Measurements from ENCODE around the gene ALG12. TPM values are rescaled to one million over a fixed set of nuclear protein-coding genes. Genes with fewer than 3 reads are reported as not detected.

The ALG12 gene
- total RNA-seq: 10 to 100 TPM; 17.2 to 22.7 (median 19.2) TPM
- 11.5 TPM for total RNA-seq (2013)

DNA sequence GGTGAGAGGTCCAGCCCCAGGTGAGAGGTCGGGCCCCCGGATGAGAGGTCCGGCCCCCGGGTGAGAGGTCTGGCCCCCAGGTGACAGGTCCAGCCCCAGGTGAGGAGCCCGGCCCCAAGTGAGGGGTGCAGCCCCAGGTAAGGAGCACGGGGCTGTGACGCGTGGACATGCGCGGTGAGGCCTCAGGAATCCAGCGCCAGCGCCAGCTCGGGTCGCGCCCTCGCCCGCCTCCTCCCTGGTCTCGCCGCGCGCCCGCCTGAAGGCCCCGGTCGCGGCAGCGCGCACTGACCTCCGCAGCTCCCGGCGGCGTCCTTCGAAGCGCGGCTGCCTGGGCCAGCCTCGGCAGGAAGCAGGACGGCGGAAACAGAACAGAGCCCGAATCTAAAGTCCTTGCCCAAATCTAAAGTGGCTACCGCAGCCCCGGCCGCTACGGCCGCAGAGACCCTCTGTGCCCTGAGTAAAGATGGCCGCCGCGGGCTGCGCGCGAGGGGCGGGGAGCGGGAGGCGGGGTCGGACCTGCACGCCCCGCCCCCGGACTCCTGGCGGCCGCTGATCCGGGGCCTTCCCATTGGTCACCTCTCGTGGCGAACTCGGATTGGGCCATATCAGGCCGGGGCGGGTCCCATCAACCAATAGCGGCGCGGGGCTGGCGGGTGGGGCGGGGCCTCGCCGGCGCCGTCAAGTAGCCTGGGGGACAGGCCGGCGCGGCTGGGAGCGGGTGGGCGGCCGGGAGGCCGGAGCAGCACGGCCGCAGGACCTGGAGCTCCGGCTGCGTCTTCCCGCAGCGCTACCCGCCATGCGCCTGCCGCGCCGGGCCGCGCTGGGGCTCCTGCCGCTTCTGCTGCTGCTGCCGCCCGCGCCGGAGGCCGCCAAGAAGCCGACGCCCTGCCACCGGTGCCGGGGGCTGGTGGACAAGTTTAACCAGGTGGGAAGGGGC, at the start of gene ALG12, which contains the start of gene CRELD2:
ALG12 (minus strand) TSS at position 465 of the 937 bp plus-strand sequence. CDS start 4,673 bp downstream, outside the sequence.
CRELD2 (plus strand) TSS at position 661 of the 937 bp plus-strand sequence; CDS start at position 797, 136 bp downstream.
- no peaks in the 10 kb centered on the region for H3K9me3 ChIP-seq (ENCODE audit: control insufficient read depth, insufficient read depth, low read length)
- peak; percentile 96 to 97 for DNase-seq
- H3K4me3 ChIP-seq (ENCODE audit: low read length): peak within 1 kb of the TSS; percentile 76
- H3K27ac Mint-ChIP-seq: peak within 1 kb of the TSS; percentile 70 to 88
- under 1% methylated on average over 103 of the region's 103 CpGs for WGBS (ENCODE audit: insufficient coverage)
- intact Hi-C loops (cut with micrococcal nuclease): loop anchor here (1.0 to 10.0 kb wide), 2 partner anchors 63 to 151 kb away; partner anchors contain the start of gene ZBED4
- TF ChIP-seq, protein P1, sequence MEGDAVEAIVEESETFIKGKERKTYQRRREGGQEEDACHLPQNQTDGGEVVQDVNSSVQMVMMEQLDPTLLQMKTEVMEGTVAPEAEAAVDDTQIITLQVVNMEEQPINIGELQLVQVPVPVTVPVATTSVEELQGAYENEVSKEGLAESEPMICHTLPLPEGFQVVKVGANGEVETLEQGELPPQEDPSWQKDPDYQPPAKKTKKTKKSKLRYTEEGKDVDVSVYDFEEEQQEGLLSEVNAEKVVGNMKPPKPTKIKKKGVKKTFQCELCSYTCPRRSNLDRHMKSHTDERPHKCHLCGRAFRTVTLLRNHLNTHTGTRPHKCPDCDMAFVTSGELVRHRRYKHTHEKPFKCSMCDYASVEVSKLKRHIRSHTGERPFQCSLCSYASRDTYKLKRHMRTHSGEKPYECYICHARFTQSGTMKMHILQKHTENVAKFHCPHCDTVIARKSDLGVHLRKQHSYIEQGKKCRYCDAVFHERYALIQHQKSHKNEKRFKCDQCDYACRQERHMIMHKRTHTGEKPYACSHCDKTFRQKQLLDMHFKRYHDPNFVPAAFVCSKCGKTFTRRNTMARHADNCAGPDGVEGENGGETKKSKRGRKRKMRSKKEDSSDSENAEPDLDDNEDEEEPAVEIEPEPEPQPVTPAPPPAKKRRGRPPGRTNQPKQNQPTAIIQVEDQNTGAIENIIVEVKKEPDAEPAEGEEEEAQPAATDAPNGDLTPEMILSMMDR (IDR thresholded peaks at IDR 0.05): no peak
- H3K4me1 Mint-ChIP-seq: peaks cover 0 to 11% of the 10 kb centered on the region in 2 donors
- H3K36me3 Mint-ChIP-seq: no peaks in the 10 kb centered on the region
- no peaks in the 10 kb centered on the region for H3K27me3 ChIP-seq (ENCODE audit: control insufficient read depth, insufficient read depth, low read length)
- no peaks in the 10 kb centered on the region for H3K27me3 Mint-ChIP-seq (ENCODE audit: low read depth in 2 of 2)
- peak within 1 kb of the TSS; percentile 84 for H3K27ac ChIP-seq (ENCODE audit: low read length)
- peak within 1 kb of the TSS; percentile 86 for H3K4me3 Mint-ChIP-seq
- ATAC-seq: peak; percentile 96 to 99 (median 97)
- H3K9me3 Mint-ChIP-seq: no peaks in the 10 kb centered on the region
- peaks cover 18% of the 10 kb centered on the region for H3K36me3 ChIP-seq (ENCODE audit: control insufficient read depth, insufficient read depth, low read length)
- H3K4me1 ChIP-seq (ENCODE audit: control insufficient read depth, insufficient read depth, low read length): peaks cover 26% of the 10 kb centered on the region

DNA sequence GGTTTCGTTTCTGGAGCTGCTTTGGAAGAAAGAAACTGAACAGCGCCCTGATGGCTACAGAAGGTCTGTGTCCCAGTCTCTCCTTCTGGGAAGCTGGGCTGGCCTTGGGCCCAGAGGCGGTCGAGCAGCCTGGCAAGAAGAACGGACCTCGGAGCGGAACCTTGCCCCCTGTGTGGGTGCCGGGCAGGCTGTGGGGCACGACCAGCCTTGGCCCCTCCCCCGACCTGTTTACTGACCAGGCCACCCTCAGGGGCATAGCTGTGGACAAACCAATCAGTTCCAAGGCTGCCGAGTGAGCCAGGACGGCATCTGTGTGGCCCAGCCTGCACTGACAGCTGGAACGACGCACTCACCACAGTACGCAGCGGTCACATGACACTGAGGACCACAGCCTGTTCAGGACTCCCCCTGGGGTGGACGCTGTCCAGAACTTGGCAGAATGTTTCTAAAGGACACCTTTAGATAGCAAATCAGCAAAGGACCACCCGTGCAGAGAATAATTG, 49.5 kb upstream of the ALG12 start:
- H3K4me3 ChIP-seq (ENCODE audit: low read length): no peak overlapping the region
- ATAC-seq (no peak), DNase-seq (peak; percentile 18 to 36)
- no peaks in the 10 kb centered on the region for H3K27me3 ChIP-seq (ENCODE audit: control insufficient read depth, insufficient read depth, low read length)
- no peaks in the 10 kb centered on the region for H3K9me3 ChIP-seq (ENCODE audit: control insufficient read depth, insufficient read depth, low read length)
- peaks cover 16% of the 10 kb centered on the region for H3K36me3 ChIP-seq (ENCODE audit: control insufficient read depth, insufficient read depth, low read length)
- peaks cover 63% of the 10 kb centered on the region for H3K4me1 ChIP-seq (ENCODE audit: control insufficient read depth, insufficient read depth, low read length)
- H3K4me3 Mint-ChIP-seq: peak overlapping the region; percentile 37
- TF ChIP-seq, protein P1 (IDR thresholded peaks at IDR 0.05): no peak
- no peaks in the 10 kb centered on the region for H3K36me3 Mint-ChIP-seq
- H3K27ac ChIP-seq (ENCODE audit: low read length): peak overlapping the region; percentile 43
- H3K4me1 Mint-ChIP-seq: peaks cover 9 to 32% of the 10 kb centered on the region in 2 donors
- peak overlapping the region; percentile 75 to 80 for H3K27ac Mint-ChIP-seq
- 80% methylated on average over 18 of the region's 18 CpGs for WGBS (ENCODE audit: insufficient coverage)
- no peaks in the 10 kb centered on the region for H3K9me3 Mint-ChIP-seq
- H3K27me3 Mint-ChIP-seq (ENCODE audit: low read depth in 2 of 2): no peaks in the 10 kb centered on the region
- intact Hi-C loops (cut with micrococcal nuclease): no loop called here

DNA sequence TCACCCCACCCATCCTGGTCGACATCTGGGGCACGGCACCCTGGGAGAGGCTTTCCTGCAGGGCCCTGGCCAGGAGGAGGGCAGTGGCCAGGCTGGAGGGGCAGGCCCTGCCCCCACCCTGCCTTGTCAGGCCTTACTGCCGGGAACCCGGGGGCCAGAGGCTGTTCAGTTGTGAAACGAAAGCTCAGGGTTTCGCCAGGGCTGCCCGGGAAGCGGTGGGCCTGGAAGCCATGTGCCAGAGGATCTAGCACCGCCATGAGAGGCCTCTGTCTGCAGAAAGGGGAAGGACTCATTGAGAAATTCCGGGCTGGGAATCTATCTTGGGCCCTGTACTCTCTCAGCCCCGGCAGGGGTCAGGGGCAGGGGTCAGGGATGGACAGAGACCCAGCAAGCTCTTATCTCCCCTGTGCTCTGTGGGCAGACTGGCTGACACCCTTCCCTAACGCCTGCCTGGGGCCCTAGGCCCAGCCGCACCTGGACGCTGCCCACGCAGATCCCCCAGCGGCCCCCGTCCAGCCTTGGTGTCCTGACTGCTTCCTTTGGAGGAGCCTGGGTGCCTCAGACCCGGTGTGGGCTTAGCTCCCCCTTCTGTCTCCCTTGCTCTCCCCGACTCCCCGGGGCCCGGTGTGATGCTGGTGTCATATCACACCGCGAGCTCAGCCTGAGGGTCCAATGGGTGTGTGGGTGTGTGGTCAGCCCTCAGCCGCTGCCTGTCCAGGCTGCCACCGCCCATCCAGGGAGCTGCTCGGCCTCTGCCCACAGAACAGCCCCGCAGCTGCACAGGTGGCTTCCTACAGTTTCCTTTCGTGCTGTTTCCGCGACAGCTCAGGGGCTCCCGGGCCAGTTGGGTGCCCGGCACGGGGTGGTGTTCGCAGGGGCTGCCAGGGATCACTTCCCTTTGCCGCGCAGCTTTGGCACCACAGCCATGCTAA, 48.8 kb upstream of the ALG12 start:
- no peak for ATAC-seq
- TF ChIP-seq, protein P1 (IDR thresholded peaks at IDR 0.05): no peak
- Histone ChIP-seq H3K36me3 (ENCODE audit: control insufficient read depth, insufficient read depth, low read length) (peaks cover 19% of the 10 kb centered on the region), H3K27ac (ENCODE audit: low read length) (peak overlapping the region; percentile 43), H3K4me1 (ENCODE audit: control insufficient read depth, insufficient read depth, low read length) (peaks cover 69% of the 10 kb centered on the region), H3K9me3 (ENCODE audit: control insufficient read depth, insufficient read depth, low read length) (no peaks in the 10 kb centered on the region), H3K4me3 (ENCODE audit: low read length) (no peak overlapping the region), H3K27me3 (ENCODE audit: control insufficient read depth, insufficient read depth, low read length) (no peaks in the 10 kb centered on the region)
- Mint-ChIP-seq H3K36me3 (no peaks in the 10 kb centered on the region), H3K4me3 (peak overlapping the region; percentile 37), H3K27ac (peak overlapping the region; percentile 75 to 80), H3K4me1 (peaks cover 9 to 32% of the 10 kb centered on the region in 2 donors), H3K27me3 (ENCODE audit: low read depth in 2 of 2) (no peaks in the 10 kb centered on the region), H3K9me3 (no peaks in the 10 kb centered on the region)
- peak; percentile 23 to 45 for DNase-seq
- intact Hi-C loops (cut with micrococcal nuclease): no loop called here
- 32% methylated on average over 36 of the region's 36 CpGs for WGBS (ENCODE audit: insufficient coverage)
